GM19463 (cell line): ENCODE results near the gene PRSS2.
"Not testable (repeated sequence)": the region's sequence is repeated elsewhere in the genome, so short reads cannot be mapped to it uniquely, and the experiment has no call there.

ENCODE experiments used
- ATAC-seq: cut with Tn5 transposase; IDR thresholded peaks from one replicate; pipeline ENCODE4 v1.9.1; 2021; ENCODE audit warnings: mild to moderate bottlenecking, moderate library complexity; ENCODE audit not compliant: unreplicated experiment

PRSS2 gene

GRCh38 chr7:142758312-142758711, 12.5 kb upstream of the PRSS2 start:
- not testable (repeated sequence) for ATAC-seq

GRCh38 chr7:142759433-142759832, 11.3 kb upstream of the PRSS2 start:
- ATAC-seq = no peak

- no peak for ATAC-seq
Measured at GRCh38 chr7:142760071-142760642, 10.6 kb upstream of the PRSS2 start.

- ATAC-seq = not testable (repeated sequence)
Measured at GRCh38 chr7:142761606-142762005, 9.2 kb upstream of the PRSS2 start.

GRCh38 chr7:142762104-142762503, 8.7 kb upstream of the PRSS2 start:
- no peak for ATAC-seq

GRCh38 chr7:142767451-142767850, 3.3 kb upstream of the PRSS2 start:
- ATAC-seq = no peak

GRCh38 chr7:142767861-142768260, 2.9 kb upstream of the PRSS2 start:
- no peak for ATAC-seq

GRCh38 chr7:142768885-142769284, 1.9 kb upstream of the PRSS2 start:
- ATAC-seq = not testable (repeated sequence)

GRCh38 chr7:142771353-142771723, 568 bp downstream of the PRSS2 start:
- ATAC-seq = peak; percentile 88

- ATAC-seq = no peak
Measured at GRCh38 chr7:142772051-142772450, 1.3 kb downstream of the PRSS2 start.

GRCh38 chr7:142772673-142773072, 1.9 kb downstream of the PRSS2 start:
- ATAC-seq = no peak

- no peak for ATAC-seq
Measured at GRCh38 chr7:142773230-142773629, 2.5 kb downstream of the PRSS2 start.

- ATAC-seq = no peak
Measured at GRCh38 chr7:142773937-142774744, 3.4 kb downstream of the PRSS2 start.

GRCh38 chr7:142774826-142775225, 4.1 kb downstream of the PRSS2 start:
- no peak for ATAC-seq

- ATAC-seq = not testable (repeated sequence)
Measured at GRCh38 chr7:142775351-142776115, 4.8 kb downstream of the PRSS2 start.

GRCh38 chr7:142776206-142776844, 5.6 kb downstream of the PRSS2 start:
- ATAC-seq = no peak

GRCh38 chr7:142776845-142777225, 6.1 kb downstream of the PRSS2 start:
- ATAC-seq = not testable (repeated sequence)

- ATAC-seq = no peak
Measured at GRCh38 chr7:142777318-142777717, 6.5 kb downstream of the PRSS2 start.

GRCh38 chr7:142782922-142783900, 12.4 kb downstream of the PRSS2 start:
- peak; percentile 93 for ATAC-seq

GRCh38 chr7:142784096-142784495, 13.3 kb downstream of the PRSS2 start:
- ATAC-seq = no peak
